ENCODE data around the gene ATP5PO. TPM values are rescaled to one million over a fixed set of nuclear protein-coding genes. Genes with fewer than 3 reads are reported as not detected.

The ATP5PO gene
- total and polyA plus RNA-seq, 2 of the 13 experiments (the other 11 are each of a cell fraction or from before 2014, with no cell fraction given): 256 to 297 TPM

DNA sequence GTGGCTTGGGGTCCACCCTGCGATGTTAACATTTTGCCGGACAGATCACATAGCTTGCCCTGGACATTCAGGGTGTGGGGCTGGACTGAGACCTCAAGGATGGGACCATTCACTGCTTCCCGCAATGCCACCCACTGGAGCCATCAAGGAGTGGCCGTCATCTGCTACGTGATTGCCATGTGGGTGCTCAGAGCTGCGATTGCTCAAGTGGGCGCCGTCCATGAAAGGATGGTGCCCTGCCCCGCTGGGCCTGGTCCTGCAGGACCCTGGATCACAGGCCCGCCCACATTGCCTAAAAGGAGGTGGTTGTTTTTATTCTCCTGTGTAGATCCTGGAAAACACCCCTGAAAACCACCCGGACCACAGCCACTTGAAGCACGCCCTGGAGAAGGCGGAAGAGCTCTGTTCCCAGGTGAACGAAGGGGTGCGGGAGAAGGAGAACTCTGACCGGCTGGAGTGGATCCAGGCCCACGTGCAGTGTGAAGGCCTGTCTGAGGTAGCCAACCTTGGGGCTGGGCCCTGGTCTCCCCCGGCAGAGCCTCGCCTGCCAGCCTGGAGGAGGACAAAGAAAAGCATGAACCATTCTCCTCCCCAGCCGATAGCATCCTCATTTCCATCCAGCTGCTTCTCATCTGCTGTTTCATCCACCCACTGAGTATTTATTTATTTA lies 40.4 kb downstream of the ATP5PO start:
- 88% methylated on average over 13 of the region's 20 CpGs for WGBS (ENCODE audit: low lambda C conversion rate)
- CTCF ChIA-PET (ENCODE audit: low intra/inter-chr PET ratio, low total read pairs): no interaction called here
- intact Hi-C loops (cut with micrococcal nuclease; ENCODE audit: unreplicated experiment) (no loop called here), in situ Hi-C loops (cut with HindIII; ENCODE audit: extremely low pct_ligation_motif_present, low pct_unique_long_range_greater_than_20kb) (no loop called here)
- Histone ChIP-seq H3K4me2 (ENCODE audit: low read depth, low read length) (no peak overlapping the region), H3K4me1 (ENCODE audit: insufficient read depth, low read length) (peaks cover 26% of the 10 kb centered on the region), H3K27ac (ENCODE audit: extremely low read length, insufficient read depth, low read length) (no peak overlapping the region), H2AFZ (ENCODE audit: low read length) (no peak overlapping the region), H3K9me3 (ENCODE audit: low read length) (no peaks in the 10 kb centered on the region), H3K79me2 (ENCODE audit: insufficient read depth, low read length) (no peaks in the 10 kb centered on the region), H4K20me1 (ENCODE audit: insufficient read depth, low read length) (no peaks in the 10 kb centered on the region), H3K4me3 (replicated peaks in 1 of 3; ENCODE audit: insufficient read depth in 1 of 3, low read depth in 2 of 3, low read length in 3 of 3) (no peak overlapping the region), H3K9ac (ENCODE audit: insufficient read depth, low read depth, low read length) (no peak overlapping the region), H3K36me3 (replicated peaks in 1 of 2; ENCODE audit: control insufficient read depth in 1 of 2, insufficient read depth in 2 of 2, low read length in 2 of 2) (no peaks in the 10 kb centered on the region), H3K27me3 (ENCODE audit: control insufficient read depth in 1 of 2, insufficient read depth in 2 of 2, low read length in 2 of 2) (no peaks in the 10 kb centered on the region)
- DNase-seq (ENCODE audit: low spot score) (no peak), ATAC-seq (no peak; the same call in 2 of the 3 replicates), FAIRE-seq (no peak)
- TF ChIP-seq, protein P1, sequence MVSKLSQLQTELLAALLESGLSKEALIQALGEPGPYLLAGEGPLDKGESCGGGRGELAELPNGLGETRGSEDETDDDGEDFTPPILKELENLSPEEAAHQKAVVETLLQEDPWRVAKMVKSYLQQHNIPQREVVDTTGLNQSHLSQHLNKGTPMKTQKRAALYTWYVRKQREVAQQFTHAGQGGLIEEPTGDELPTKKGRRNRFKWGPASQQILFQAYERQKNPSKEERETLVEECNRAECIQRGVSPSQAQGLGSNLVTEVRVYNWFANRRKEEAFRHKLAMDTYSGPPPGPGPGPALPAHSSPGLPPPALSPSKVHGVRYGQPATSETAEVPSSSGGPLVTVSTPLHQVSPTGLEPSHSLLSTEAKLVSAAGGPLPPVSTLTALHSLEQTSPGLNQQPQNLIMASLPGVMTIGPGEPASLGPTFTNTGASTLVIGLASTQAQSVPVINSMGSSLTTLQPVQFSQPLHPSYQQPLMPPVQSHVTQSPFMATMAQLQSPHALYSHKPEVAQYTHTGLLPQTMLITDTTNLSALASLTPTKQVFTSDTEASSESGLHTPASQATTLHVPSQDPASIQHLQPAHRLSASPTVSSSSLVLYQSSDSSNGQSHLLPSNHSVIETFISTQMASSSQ (IDR thresholded peaks at IDR 0.05; ENCODE audit: low read depth): no peak
- TF ChIP-seq, protein P1 (CRISPR knock-in tag; IDR thresholded peaks at IDR 0.05; ENCODE audit: borderline replicate concordance): no peak
- BruUV-seq (replicated peaks): no TSS peak
- POLR2A ChIA-PET: no interaction called here

DNA sequence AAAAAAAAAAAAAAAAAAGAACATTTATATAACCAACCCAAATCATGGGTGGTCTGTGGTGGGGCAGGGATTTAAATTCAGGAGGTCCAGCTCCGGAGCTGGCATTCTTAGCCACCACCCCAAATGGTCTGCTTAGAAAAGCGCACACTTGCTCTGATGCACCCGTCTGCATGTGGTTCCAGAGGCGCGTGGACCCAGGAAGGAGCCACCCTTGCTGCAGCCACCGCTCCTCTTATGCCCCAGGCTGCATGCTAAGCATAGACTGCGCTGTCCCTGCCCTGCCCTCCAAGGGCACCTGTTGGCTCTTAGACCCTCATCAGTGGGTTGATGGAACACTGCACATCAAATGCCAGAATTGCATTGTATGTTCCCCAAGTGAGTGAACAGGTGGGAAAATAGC lies 41.4 kb downstream of the ATP5PO start:
- intact Hi-C loops (cut with micrococcal nuclease; ENCODE audit: unreplicated experiment) (no loop called here), in situ Hi-C loops (cut with HindIII; ENCODE audit: extremely low pct_ligation_motif_present, low pct_unique_long_range_greater_than_20kb) (no loop called here)
- no peak overlapping the region for H3K27ac ChIP-seq (ENCODE audit: extremely low read length, insufficient read depth, low read length)
- FAIRE-seq: no peak
- ChIA-PET POLR2A (interaction anchor here (0.7 kb wide), 1 partner anchor 328 kb away, joined by 3 read pairs; no protein-coding TSS in a partner anchor), CTCF (ENCODE audit: low intra/inter-chr PET ratio, low total read pairs) (no interaction called here)
- H3K9ac ChIP-seq (ENCODE audit: insufficient read depth, low read depth, low read length): no peak overlapping the region
- H3K36me3 ChIP-seq (replicated peaks in 1 of 2; ENCODE audit: control insufficient read depth in 1 of 2, insufficient read depth in 2 of 2, low read length in 2 of 2): no peaks in the 10 kb centered on the region
- no peak overlapping the region for H3K4me2 ChIP-seq (ENCODE audit: low read depth, low read length)
- no peaks in the 10 kb centered on the region for H3K9me3 ChIP-seq (ENCODE audit: low read length)
- no peaks in the 10 kb centered on the region for H3K79me2 ChIP-seq (ENCODE audit: insufficient read depth, low read length)
- DNase-seq (ENCODE audit: low spot score): no peak
- H4K20me1 ChIP-seq (ENCODE audit: insufficient read depth, low read length): no peaks in the 10 kb centered on the region
- no peaks in the 10 kb centered on the region for H3K27me3 ChIP-seq (ENCODE audit: control insufficient read depth in 1 of 2, insufficient read depth in 2 of 2, low read length in 2 of 2)
- H2AFZ ChIP-seq (ENCODE audit: low read length): no peak overlapping the region
- no peak overlapping the region for H3K4me3 ChIP-seq (replicated peaks in 1 of 3; ENCODE audit: insufficient read depth in 1 of 3, low read depth in 2 of 3, low read length in 3 of 3)
- no TSS peak for BruUV-seq (replicated peaks)
- H3K4me1 ChIP-seq (ENCODE audit: insufficient read depth, low read length): peaks cover 26% of the 10 kb centered on the region
- WGBS (ENCODE audit: low lambda C conversion rate): 83% methylated on average over 2 of the region's 7 CpGs
- ATAC-seq: peak; percentile 35; the same call in 1 of the 3 replicates
- TF ChIP-seq BRD4 (CRISPR knock-in tag; IDR thresholded peaks at IDR 0.05) (no peak), ZNF468 (CRISPR knock-in tag; IDR thresholded peaks at IDR 0.05) (no peak), ATF7 (IDR thresholded peaks at IDR 0.05) (no peak), ATF7 (CRISPR knock-in tag; IDR thresholded peaks at IDR 0.05) (no peak)
- TF ChIP-seq, protein P2, sequence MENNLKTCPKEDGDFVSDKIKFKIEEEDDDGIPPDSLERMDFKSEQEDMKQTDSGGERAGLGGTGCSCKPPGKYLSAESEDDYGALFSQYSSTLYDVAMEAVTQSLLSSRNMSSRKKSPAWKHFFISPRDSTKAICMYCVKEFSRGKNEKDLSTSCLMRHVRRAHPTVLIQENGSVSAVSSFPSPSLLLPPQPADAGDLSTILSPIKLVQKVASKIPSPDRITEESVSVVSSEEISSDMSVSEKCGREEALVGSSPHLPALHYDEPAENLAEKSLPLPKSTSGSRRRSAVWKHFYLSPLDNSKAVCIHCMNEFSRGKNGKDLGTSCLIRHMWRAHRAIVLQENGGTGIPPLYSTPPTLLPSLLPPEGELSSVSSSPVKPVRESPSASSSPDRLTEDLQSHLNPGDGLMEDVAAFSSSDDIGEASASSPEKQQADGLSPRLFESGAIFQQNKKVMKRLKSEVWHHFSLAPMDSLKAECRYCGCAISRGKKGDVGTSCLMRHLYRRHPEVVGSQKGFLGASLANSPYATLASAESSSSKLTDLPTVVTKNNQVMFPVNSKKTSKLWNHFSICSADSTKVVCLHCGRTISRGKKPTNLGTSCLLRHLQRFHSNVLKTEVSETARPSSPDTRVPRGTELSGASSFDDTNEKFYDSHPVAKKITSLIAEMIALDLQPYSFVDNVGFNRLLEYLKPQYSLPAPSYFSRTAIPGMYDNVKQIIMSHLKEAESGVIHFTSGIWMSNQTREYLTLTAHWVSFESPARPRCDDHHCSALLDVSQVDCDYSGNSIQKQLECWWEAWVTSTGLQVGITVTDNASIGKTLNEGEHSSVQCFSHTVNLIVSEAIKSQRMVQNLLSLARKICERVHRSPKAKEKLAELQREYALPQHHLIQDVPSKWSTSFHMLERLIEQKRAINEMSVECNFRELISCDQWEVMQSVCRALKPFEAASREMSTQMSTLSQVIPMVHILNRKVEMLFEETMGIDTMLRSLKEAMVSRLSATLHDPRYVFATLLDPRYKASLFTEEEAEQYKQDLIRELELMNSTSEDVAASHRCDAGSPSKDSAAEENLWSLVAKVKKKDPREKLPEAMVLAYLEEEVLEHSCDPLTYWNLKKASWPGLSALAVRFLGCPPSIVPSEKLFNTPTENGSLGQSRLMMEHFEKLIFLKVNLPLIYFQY (CRISPR knock-in tag; IDR thresholded peaks at IDR 0.05; ENCODE audit: borderline replicate concordance): no peak
